Adrenal gland (tissue), 12 donors: ENCODE measurements around the gene SNED1. TPM values are rescaled to one million over a fixed set of nuclear protein-coding genes. Genes with fewer than 3 reads are reported as not detected.
A peak's percentile ranks its signal among the peaks of the same experiment; 100 is the strongest.

Source experiments
- DNase-seq, 7 donors: peaks; one replicate each; pipeline ENCODE4 v3.0.0-alpha.2; 2019 to 2020
- H3K27ac ChIP-seq, 5 donors: fragments of 200-600 bp; sonication (generic) in 4 of 5; 1 replicate in 3 of 5; 2 replicates in 2 of 5; pipeline versions ENCODE4 v1.5.1 to v1.8.0; 2016 to 2020; ENCODE audit warnings: mild to moderate bottlenecking in 1 of 5
- H3K27me3 ChIP-seq: fragments of 200-600 bp; 2 replicates; pipeline ENCODE4 v1.8.0; 2021
- H3K36me3 ChIP-seq, 2 donors: fragments of 200-600 bp; replicated peaks in 1 of 2; 1 replicate in 1 of 2; 2 replicates in 1 of 2; pipeline versions ENCODE4 v1.5.1 to v1.8.0; 2018 to 2022
- H3K4me1 ChIP-seq, 2 donors: fragments of 200-600 bp; replicated peaks in 1 of 2; 1 replicate in 1 of 2; 2 replicates in 1 of 2; pipeline versions ENCODE4 v1.5.1 to v1.8.0; 2018 to 2021
- H3K4me3 ChIP-seq, 4 donors: fragments of 200-600 bp; sonication (generic) in 3 of 4; one replicate each; pipeline ENCODE4 v1.5.1; 2016 to 2018
- H3K9me3 ChIP-seq, 3 donors: fragments of 200-600 bp; sonication (generic) in 1 of 3; replicated peaks in 1 of 3; 1 replicate in 2 of 3; 2 replicates in 1 of 3; pipeline versions ENCODE4 v1.5.1 to v1.8.0; 2016 to 2021
- CTCF ChIP-seq, 6 experiments: fragments of 450-650 bp in 4 of 6; fragments of 200-600 bp in 2 of 6; sonication (generic) in 1 of 6; IDR thresholded peaks; 1 replicate in 5 of 6; 2 replicates in 1 of 6; pipeline versions ENCODE4 v1.5.1 to v1.8.0; 2016 to 2021; ENCODE audit warnings: antibody characterized with exemption in 6 of 6, mild to moderate bottlenecking in 2 of 6, moderate library complexity in 1 of 6
- POLR2A ChIP-seq, 2 donors: fragments of 450-650 bp; IDR thresholded peaks; one replicate each; pipeline ENCODE4 v1.6.1; 2017; ENCODE audit warnings: antibody characterized with exemption in 2 of 2, mild to moderate bottlenecking in 2 of 2, moderate library complexity in 1 of 2
- whole genome bisulfite sequencing, 4 donors: extraction: QIAGEN DNeasy Blood & Tissue Kit in 2 of 4; methylation state at CpG; one replicate each; pipeline versions ENCODE4 v1.1.5 to v1.1.7; 2013 to 2017; 5-methylcytosine and 5-hydroxymethylcytosine counted together
- intact Hi-C, 2 donors: fragments of 100-400 bp; cut with DNase I; formaldehyde crosslinking; loops; one replicate each; pipeline versions ENCODE4 v1.14.1 to v1.15.0; 2022 to 2023
- polyA plus RNA-seq, 3 donors: library from polyadenylated mRNA; stranded (reverse); fragments of 200-250 nt in 2 of 3; fragments of 350-450 nt in 1 of 3; fragmentation: Illumina TruSeq in 1 of 3; extraction: RNeasy Lipid Tissue Mini Kit (QIAGEN cat#74804) in 1 of 3; gene quantifications; one replicate each; pipeline ENCODE4 v1.2.3, GENCODE V29; 2013 to 2014
- total RNA-seq, 9 donors: library from RNA; depleted of rRNA in 4 of 9; stranded (reverse); fragments of >200 nt in 4 of 9; fragments of 120-200 nt in 1 of 9; fragmentation: NEBNext Ultra II Directional in 1 of 9; extraction: Animal tissue kit (Norgen Biotek cat#: 25700) in 1 of 9; gene quantifications; one replicate each; pipeline versions ENCODE4 v1.1.0 to v1.2.4, GENCODE V29; 2013 to 2023
- donor health status: healthy with polysubstance abuse.
- donor health status: Bipolar disorder and iron deficiency.
- donor health status: DM: yes; HTN: yes; CAD: no.
- donor health status: DM: no; HTN: no; CAD: no.
- donor health status: DM: no; HTN: no; CAD: no.
- donor health status: DM: yes; HTN: yes; CAD: no.

Gene SNED1
- total and polyA plus RNA-seq, 12 donors = 3.1 to 59.5 (median 22.9) TPM

GRCh38 chr2:241094172-241094571 is 95.8 kb downstream of the SNED1 start:
- TF ChIP-seq CTCF (IDR thresholded peaks at IDR 0.05) (no peak), POLR2A (IDR thresholded peaks at IDR 0.05) (no peak)
- Histone ChIP-seq H3K4me3 (no peak overlapping the region), H3K4me1 (no peaks in the 10 kb centered on the region), H3K27ac (no peak overlapping the region), H3K36me3 (peaks cover 0 to 83% of the 10 kb centered on the region in 2 donors), H3K9me3 (no peaks in the 10 kb centered on the region), H3K27me3 (no peaks in the 10 kb centered on the region)
- peak in 2 of 7 donors; percentile 2 to 46 for DNase-seq
- intact Hi-C loops = no loop called here
- WGBS, 4 donors = 83 to 95% (median 90%) methylated on average over 7 of the region's 7 CpGs

GRCh38 chr2:241094924-241095420 is 96.6 kb downstream of the SNED1 start:
- intact Hi-C loops = no loop called here
- Histone ChIP-seq H3K9me3 (no peaks in the 10 kb centered on the region), H3K27me3 (no peaks in the 10 kb centered on the region), H3K27ac (no peak overlapping the region), H3K4me3 (no peak overlapping the region), H3K36me3 (peaks cover 0 to 80% of the 10 kb centered on the region in 2 donors), H3K4me1 (no peaks in the 10 kb centered on the region)
- peak in 2 of 7 donors; percentile 3 to 45 for DNase-seq
- WGBS, 4 donors = 81 to 88% (median 84%) methylated on average over 4 to 6 of the region's 6 CpGs
- TF ChIP-seq CTCF (IDR thresholded peaks at IDR 0.05) = no peak
- TF ChIP-seq POLR2A (IDR thresholded peaks at IDR 0.05) = no peak

- 87 to 89% (median 89%) methylated on average over 14 of the region's 14 CpGs for WGBS, 4 donors
- Histone ChIP-seq H3K4me1 (peaks cover 0 to 7% of the 10 kb centered on the region in 2 donors), H3K27me3 (no peaks in the 10 kb centered on the region), H3K9me3 (no peaks in the 10 kb centered on the region), H3K36me3 (peaks cover 0 to 77% of the 10 kb centered on the region in 2 donors), H3K4me3 (no peak overlapping the region), H3K27ac (no peak overlapping the region)
- DNase-seq = peak in 2 of 7 donors; percentile 9 to 30
- intact Hi-C loops = no loop called here
- TF ChIP-seq POLR2A (IDR thresholded peaks at IDR 0.05) (no peak), CTCF (IDR thresholded peaks at IDR 0.05) (no peak)
These were observed 97.3 kb downstream of the SNED1 start for GRCh38 chr2:241095594-241096290.

GRCh38 chr2:241096979-241097378 is 98.6 kb downstream of the SNED1 start:
- Histone ChIP-seq H3K27ac (no peak overlapping the region), H3K4me3 (no peak overlapping the region), H3K36me3 (peaks cover 0 to 66% of the 10 kb centered on the region in 2 donors), H3K27me3 (no peaks in the 10 kb centered on the region), H3K9me3 (no peaks in the 10 kb centered on the region), H3K4me1 (peaks cover 8 to 15% of the 10 kb centered on the region in 2 donors)
- DNase-seq = peak in 1 of 7 donors; percentile 1
- intact Hi-C loops = no loop called here
- WGBS, 4 donors = 89 to 93% (median 91%) methylated on average over 8 of the region's 8 CpGs
- no peak for TF ChIP-seq CTCF (IDR thresholded peaks at IDR 0.05)
- TF ChIP-seq POLR2A (IDR thresholded peaks at IDR 0.05) = no peak
